NK-92 treated with Interleukin-12 subunit alpha and Interleukin-12 subunit beta, amount 100 ng/mL, for 24 hours (cell line): Measurements from ENCODE around the gene SEMA6B.
"Not testable (repeated sequence)": the region's sequence is repeated elsewhere in the genome, so short reads cannot be mapped to it uniquely, and the experiment has no call there.

Source experiments
- DNase-seq: peaks from one replicate; lab custom pipeline; 2025; lab: John Stamatoyannopoulos, UW

Gene SEMA6B

GRCh38 chr19:4559569-4559968, at the start of gene SEMA6B:
Gene SEMA6B, minus strand, starts transcription at chr19:4559684. Its CDS starts 1,227 bp downstream, at chr19:4558457.
- no peak for DNase-seq

GRCh38 chr19:4606921-4607678, 47.6 kb upstream of the SEMA6B start:
- no peak for DNase-seq

GRCh38 chr19:4606181-4606580, 46.7 kb upstream of the SEMA6B start:
- no peak for DNase-seq

GRCh38 chr19:4604912-4605311, 45.4 kb upstream of the SEMA6B start:
- no peak for DNase-seq

- DNase-seq = no peak
Observed at GRCh38 chr19:4602915-4603314, 43.4 kb upstream of the SEMA6B start.

GRCh38 chr19:4602173-4602788, 42.8 kb upstream of the SEMA6B start:
- no peak for DNase-seq

GRCh38 chr19:4600893-4601292, 41.4 kb upstream of the SEMA6B start:
- DNase-seq = no peak

- no peak for DNase-seq
Observed at GRCh38 chr19:4600082-4600481, 40.6 kb upstream of the SEMA6B start.

GRCh38 chr19:4598712-4599111, 39.2 kb upstream of the SEMA6B start:
- no peak for DNase-seq

- DNase-seq = no peak
Observed at GRCh38 chr19:4597975-4598671, 38.6 kb upstream of the SEMA6B start.

- DNase-seq = no peak
Observed at GRCh38 chr19:4597278-4597974, 37.9 kb upstream of the SEMA6B start.

GRCh38 chr19:4596033-4596904, 36.8 kb upstream of the SEMA6B start:
- no peak for DNase-seq

- DNase-seq = not testable (repeated sequence)
Observed at GRCh38 chr19:4595158-4595557, 35.7 kb upstream of the SEMA6B start.

- no peak for DNase-seq
Observed at GRCh38 chr19:4594201-4594600, 34.7 kb upstream of the SEMA6B start.

GRCh38 chr19:4593409-4593851, 33.9 kb upstream of the SEMA6B start:
- DNase-seq = no peak

GRCh38 chr19:4592445-4592844, 33.0 kb upstream of the SEMA6B start:
- DNase-seq = no peak

- DNase-seq = no peak
Observed at GRCh38 chr19:4591320-4591719, 31.8 kb upstream of the SEMA6B start.

GRCh38 chr19:4590559-4590958, 31.1 kb upstream of the SEMA6B start:
- DNase-seq = no peak

- no peak for DNase-seq
Observed at GRCh38 chr19:4589579-4590410, 30.3 kb upstream of the SEMA6B start.

GRCh38 chr19:4588291-4588761, 28.8 kb upstream of the SEMA6B start:
- no peak for DNase-seq
